ENCODE results near the gene KLHL26.

DNA sequence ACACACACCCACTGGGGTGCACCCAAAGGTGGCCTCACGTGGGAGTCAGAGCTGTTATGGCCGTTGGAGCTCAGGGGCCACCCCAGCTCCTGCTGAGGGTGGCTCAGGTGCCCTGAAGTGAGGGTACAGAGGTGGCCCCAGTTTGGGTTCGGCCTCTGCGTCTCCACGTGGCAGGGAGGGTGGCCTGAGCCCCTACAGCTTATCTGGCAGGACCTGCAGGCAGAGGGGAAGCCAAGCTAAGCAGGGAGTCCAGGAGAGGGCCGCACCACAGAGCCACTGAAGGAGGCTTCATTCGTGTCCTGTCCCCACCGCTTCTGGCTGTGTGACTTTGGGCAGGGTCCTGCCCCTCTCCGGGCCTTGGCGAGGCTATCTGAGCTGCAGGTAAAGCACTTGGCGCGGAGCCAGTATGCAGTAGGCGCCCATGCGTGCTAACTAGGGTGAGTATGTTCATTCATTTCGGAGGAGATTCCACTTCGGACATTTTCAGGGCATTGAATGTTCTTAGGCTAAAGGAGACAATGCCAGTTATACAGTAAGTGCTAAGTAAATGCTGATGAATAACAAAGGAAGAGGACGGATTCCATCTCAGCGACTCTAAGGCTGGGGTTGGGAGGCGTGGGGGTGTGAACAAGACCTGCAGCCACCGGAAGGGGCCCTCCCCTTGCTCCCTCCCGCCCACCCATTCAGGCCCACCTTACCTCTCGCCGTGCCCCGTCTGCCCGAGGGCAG, 43.3 kb upstream of the KLHL26 start:
- TF ChIP-seq, protein P1, sequence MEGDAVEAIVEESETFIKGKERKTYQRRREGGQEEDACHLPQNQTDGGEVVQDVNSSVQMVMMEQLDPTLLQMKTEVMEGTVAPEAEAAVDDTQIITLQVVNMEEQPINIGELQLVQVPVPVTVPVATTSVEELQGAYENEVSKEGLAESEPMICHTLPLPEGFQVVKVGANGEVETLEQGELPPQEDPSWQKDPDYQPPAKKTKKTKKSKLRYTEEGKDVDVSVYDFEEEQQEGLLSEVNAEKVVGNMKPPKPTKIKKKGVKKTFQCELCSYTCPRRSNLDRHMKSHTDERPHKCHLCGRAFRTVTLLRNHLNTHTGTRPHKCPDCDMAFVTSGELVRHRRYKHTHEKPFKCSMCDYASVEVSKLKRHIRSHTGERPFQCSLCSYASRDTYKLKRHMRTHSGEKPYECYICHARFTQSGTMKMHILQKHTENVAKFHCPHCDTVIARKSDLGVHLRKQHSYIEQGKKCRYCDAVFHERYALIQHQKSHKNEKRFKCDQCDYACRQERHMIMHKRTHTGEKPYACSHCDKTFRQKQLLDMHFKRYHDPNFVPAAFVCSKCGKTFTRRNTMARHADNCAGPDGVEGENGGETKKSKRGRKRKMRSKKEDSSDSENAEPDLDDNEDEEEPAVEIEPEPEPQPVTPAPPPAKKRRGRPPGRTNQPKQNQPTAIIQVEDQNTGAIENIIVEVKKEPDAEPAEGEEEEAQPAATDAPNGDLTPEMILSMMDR (IDR thresholded peaks at IDR 0.05): no peak
- TF ChIP-seq CBX8 (IDR thresholded peaks at IDR 0.05) (no peak), CEBPB (IDR thresholded peaks at IDR 0.05) (no peak), RAD21 (conservative IDR thresholded peaks at IDR 0.05 in 1 of 2, IDR thresholded peaks at IDR 0.05 in 1 of 2) (no peak), HDAC2 (IDR thresholded peaks at IDR 0.05) (no peak), USF2 (IDR thresholded peaks at IDR 0.05) (no peak), TP53 (CRISPR knock-in tag; IDR thresholded peaks at IDR 0.05) (no peak)
- TF ChIP-seq, protein P2, sequence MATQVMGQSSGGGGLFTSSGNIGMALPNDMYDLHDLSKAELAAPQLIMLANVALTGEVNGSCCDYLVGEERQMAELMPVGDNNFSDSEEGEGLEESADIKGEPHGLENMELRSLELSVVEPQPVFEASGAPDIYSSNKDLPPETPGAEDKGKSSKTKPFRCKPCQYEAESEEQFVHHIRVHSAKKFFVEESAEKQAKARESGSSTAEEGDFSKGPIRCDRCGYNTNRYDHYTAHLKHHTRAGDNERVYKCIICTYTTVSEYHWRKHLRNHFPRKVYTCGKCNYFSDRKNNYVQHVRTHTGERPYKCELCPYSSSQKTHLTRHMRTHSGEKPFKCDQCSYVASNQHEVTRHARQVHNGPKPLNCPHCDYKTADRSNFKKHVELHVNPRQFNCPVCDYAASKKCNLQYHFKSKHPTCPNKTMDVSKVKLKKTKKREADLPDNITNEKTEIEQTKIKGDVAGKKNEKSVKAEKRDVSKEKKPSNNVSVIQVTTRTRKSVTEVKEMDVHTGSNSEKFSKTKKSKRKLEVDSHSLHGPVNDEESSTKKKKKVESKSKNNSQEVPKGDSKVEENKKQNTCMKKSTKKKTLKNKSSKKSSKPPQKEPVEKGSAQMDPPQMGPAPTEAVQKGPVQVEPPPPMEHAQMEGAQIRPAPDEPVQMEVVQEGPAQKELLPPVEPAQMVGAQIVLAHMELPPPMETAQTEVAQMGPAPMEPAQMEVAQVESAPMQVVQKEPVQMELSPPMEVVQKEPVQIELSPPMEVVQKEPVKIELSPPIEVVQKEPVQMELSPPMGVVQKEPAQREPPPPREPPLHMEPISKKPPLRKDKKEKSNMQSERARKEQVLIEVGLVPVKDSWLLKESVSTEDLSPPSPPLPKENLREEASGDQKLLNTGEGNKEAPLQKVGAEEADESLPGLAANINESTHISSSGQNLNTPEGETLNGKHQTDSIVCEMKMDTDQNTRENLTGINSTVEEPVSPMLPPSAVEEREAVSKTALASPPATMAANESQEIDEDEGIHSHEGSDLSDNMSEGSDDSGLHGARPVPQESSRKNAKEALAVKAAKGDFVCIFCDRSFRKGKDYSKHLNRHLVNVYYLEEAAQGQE (IDR thresholded peaks at IDR 0.05): no peak
- TF ChIP-seq, protein P3, sequence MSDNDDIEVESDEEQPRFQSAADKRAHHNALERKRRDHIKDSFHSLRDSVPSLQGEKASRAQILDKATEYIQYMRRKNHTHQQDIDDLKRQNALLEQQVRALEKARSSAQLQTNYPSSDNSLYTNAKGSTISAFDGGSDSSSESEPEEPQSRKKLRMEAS (IDR thresholded peaks at IDR 0.05): no peak

All from A549 (cell line).